A549 (cell line): Measurements from ENCODE around the gene FMNL2.

Experiments
- CHD2 ChIP-seq: fragments of 150-350 bp; IDR thresholded peaks from 2 replicates; pipeline ENCODE4 v1.6.1; 2014; ENCODE audit warnings: low read length; ENCODE audit not compliant: partially characterized antibody
- CTCF ChIP-seq: fragments of >200 bp; sonication (Bioruptor Twin); formaldehyde crosslinking; IDR thresholded peaks from 3 replicates; pipeline ENCODE4 v1.5.1; 2016
- ELK1 ChIP-seq: fragments of 150-350 bp; IDR thresholded peaks from 2 replicates; pipeline ENCODE4 v1.6.1; 2014; ENCODE audit warnings: low read depth, mild to moderate bottlenecking, low read length
- EP300 ChIP-seq, 2 experiments: fragments of >200 bp; sonication (Bioruptor Twin); formaldehyde crosslinking; IDR thresholded peaks; 2 replicates in 1 of 2; 3 replicates in 1 of 2; pipeline ENCODE4 v1.6.1; 2016 to 2017
- ESRRA ChIP-seq: fragments of 150-350 bp; IDR thresholded peaks from 2 replicates; pipeline ENCODE4 v1.6.1; 2014; ENCODE audit warnings: mild to moderate bottlenecking, low read length, borderline replicate concordance
- GATA3 ChIP-seq: IDR thresholded peaks from 2 replicates; pipeline ENCODE4 v1.6.1; 2012; ENCODE audit warnings: borderline replicate concordance
- MAFK ChIP-seq: fragments of 450-650 bp; IDR thresholded peaks from 2 replicates; pipeline ENCODE4 v1.6.1; 2014; ENCODE audit not compliant: partially characterized antibody
- NR3C1 ChIP-seq: fragments of >200 bp; sonication (Bioruptor Twin); formaldehyde crosslinking; IDR thresholded peaks from 3 replicates; pipeline ENCODE4 v1.6.1; 2017
- POLR2A ChIP-seq: IDR thresholded peaks from 2 replicates; pipeline ENCODE4 v1.6.1; 2012; ENCODE audit warnings: mild to moderate bottlenecking, low read length
- RAD21 ChIP-seq, 2 experiments: fragments of >200 bp in 1 of 2; sonication (Bioruptor Twin) in 1 of 2; formaldehyde crosslinking in 1 of 2; IDR thresholded peaks in 1 of 2; conservative IDR thresholded peaks in 1 of 2; 2 replicates in 1 of 2; 3 replicates in 1 of 2; pipeline ENCODE4 v1.6.1; 2012 to 2018; ENCODE audit warnings: inconsistent platforms in 1 of 2
- RCOR1 ChIP-seq: fragments of 150-350 bp; IDR thresholded peaks from 2 replicates; pipeline ENCODE4 v1.6.1; 2014; ENCODE audit warnings: antibody characterized with exemption, low read length, low read depth
- SMC3 ChIP-seq: fragments of >200 bp; sonication (Bioruptor Twin); formaldehyde crosslinking; IDR thresholded peaks from 3 replicates; pipeline ENCODE4 v1.6.1; 2018; ENCODE audit warnings: inconsistent platforms
- TP53 ChIP-seq: fragments of 250-450 bp; sonication (Bioruptor Pico); IDR thresholded peaks from 2 replicates; pipeline ENCODE4 v1.5.0; 2021; ENCODE audit warnings: mild to moderate bottlenecking, moderate library complexity

DNA sequence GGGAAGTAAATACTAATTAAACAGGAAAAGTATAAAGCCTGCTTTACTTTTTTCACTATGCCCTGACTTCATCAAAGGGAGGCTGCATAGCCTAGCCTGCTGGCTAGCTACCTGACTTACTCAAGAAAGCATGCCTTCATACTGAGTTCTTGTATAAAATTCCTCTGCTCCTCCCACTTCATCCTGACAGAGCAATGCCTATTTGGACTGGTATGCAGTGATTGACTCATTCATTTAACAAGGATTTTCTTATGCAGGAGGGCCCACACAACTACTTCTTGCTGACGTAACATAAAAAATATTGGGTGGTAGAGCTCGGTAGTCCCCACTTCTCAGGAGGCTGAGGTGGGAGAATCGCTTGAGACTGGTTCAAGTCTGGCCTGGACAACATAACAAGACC is 311.8 kb downstream of the FMNL2 start:
- TF ChIP-seq NR3C1 (no peak), CTCF (no peak), ELK1 (no peak), TP53 (CRISPR knock-in tag) (no peak), EP300 (IDR thresholded peaks at IDR 0.05) (no peak), SMC3 (no peak), POLR2A (no peak), ESRRA (no peak), CHD2 (no peak), RCOR1 (no peak), RAD21 (conservative IDR thresholded peaks at IDR 0.05 in 1 of 2, IDR thresholded peaks at IDR 0.05 in 1 of 2) (no peak), GATA3 (no peak), MAFK (peak; percentile 66)
